GM18519 (cell line): ENCODE data around the gene ASB5.
"Not testable (repeated sequence)": the region's sequence is repeated elsewhere in the genome, so short reads cannot be mapped to it uniquely, and the experiment has no call there.

Source experiments
- ATAC-seq: cut with Tn5 transposase; IDR thresholded peaks from one replicate; pipeline ENCODE4 v1.9.1; 2021; ENCODE audit warnings: mild to moderate bottlenecking, moderate library complexity; ENCODE audit not compliant: unreplicated experiment, low FRiP score

Gene ASB5

GRCh38 chr4:176286728-176287127, 17.7 kb upstream of the ASB5 start:
- no peak for ATAC-seq

GRCh38 chr4:176279560-176279959, 10.5 kb upstream of the ASB5 start:
- not testable (repeated sequence) for ATAC-seq

GRCh38 chr4:176277162-176277904, 8.3 kb upstream of the ASB5 start:
- peak; percentile 81 for ATAC-seq

DNA sequence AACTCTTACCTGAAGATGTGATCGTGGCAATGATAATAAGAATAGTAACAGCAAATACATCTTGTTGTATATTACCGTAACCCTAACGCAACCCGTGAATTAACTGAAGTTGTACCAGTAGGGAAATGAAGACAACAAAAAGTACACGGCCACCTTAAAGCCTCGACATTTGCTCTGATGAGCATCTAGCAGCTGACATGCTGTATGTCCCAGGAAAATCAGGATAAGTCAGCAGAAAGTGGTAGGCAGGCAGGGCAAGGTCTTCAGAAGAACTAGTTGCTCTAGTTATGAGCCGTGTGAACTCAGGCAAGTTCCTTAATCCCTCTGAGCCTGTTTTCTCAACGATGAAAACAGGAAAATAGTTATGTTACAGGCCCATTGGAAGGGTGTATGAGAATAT, 7.7 kb upstream of the ASB5 start:
- no peak for ATAC-seq

- no peak for ATAC-seq
Observed at GRCh38 chr4:176274441-176274840, 5.4 kb upstream of the ASB5 start.

- no peak for ATAC-seq
Observed at GRCh38 chr4:176273736-176274135, 4.7 kb upstream of the ASB5 start.

- ATAC-seq = no peak
Observed at GRCh38 chr4:176272799-176273198, 3.8 kb upstream of the ASB5 start.

DNA sequence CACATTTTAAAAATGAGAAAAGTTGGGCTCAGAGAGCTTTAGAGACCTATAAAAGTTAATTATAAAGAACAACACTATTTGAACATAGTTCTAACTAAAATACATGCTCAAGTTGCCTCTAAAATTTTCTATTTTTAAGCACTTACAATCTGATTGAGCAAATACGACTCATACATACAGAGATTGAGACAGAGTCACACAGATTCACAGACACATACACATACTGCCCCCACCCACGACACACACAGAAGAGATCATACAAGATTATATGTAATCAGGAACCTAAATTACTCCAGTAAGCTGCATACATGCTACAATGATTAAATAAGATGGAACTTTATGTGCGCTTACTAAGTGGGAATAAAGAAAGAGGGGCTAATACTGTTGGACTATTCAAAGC, 2.7 kb upstream of the ASB5 start:
- ATAC-seq = no peak

- no peak for ATAC-seq
Observed at GRCh38 chr4:176270669-176271068, 1.6 kb upstream of the ASB5 start.

- no peak for ATAC-seq
Observed at GRCh38 chr4:176266026-176266425, 3.0 kb downstream of the ASB5 start.

- ATAC-seq = peak; percentile 98
Observed at GRCh38 chr4:176262243-176262642, 6.8 kb downstream of the ASB5 start.

DNA sequence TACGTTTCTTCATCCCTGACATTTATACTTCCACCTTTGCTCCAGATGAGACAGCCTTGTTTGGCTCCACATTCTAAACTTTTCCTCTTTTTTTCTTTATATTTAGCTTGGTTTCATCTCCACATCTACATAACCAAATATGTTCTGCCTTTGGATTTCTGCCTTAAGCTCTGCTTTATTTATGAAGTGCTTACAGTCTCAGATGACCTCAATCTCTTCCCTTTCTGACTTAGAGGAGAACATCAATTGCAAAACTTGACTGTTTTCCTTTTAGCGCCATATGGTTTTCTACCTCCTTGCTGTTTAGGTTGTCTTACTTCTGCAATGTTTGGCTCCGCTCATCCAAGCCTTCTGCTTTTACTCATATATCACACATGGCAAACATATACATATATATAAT, 7.5 kb downstream of the ASB5 start:
- ATAC-seq = no peak

GRCh38 chr4:176261018-176261417, 8.0 kb downstream of the ASB5 start:
- ATAC-seq = no peak

GRCh38 chr4:176259330-176260090, 9.5 kb downstream of the ASB5 start:
- no peak for ATAC-seq

- no peak for ATAC-seq
Observed at GRCh38 chr4:176258135-176258534, 10.9 kb downstream of the ASB5 start.

DNA sequence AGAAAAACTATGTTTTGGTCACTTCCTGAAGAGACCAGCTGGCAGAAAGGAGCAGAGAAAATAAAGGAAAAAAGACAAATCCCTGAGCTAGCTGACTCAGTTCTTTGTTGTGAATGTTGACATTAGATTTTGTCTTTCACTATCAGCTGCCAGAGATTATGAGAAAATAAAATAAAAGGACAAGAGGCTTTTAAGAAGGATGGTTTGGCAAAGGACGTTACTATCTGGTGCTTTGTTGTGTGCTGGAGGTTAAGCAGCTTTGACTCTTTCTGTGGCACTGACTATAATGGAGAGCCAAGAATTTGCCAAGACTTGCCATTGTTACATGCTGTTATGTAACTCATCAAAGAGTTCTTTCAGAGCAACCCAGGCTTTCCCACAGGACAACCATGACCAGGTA, 12.1 kb downstream of the ASB5 start:
- ATAC-seq = no peak

- no peak for ATAC-seq
Observed at GRCh38 chr4:176242764-176243347, 26.2 kb downstream of the ASB5 start.

DNA sequence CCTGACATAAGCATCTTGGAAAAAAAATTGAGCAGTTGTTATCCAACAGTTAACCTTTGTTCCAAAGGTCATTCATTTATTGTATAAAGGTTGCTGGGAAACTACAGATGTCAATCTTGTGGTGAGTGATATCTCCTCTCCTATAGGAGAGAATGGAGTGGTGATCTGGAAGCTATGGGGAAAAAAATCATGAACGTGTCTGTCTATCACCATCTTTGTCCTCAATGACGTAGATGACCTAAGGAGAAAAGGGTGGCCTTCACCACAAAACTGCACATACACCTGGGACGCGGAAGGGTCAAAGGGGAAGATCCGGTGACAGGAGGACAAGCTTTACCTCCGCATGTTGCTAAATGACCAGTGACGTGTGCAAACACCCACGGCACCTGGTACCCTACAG, 27.3 kb downstream of the ASB5 start:
- no peak for ATAC-seq

DNA sequence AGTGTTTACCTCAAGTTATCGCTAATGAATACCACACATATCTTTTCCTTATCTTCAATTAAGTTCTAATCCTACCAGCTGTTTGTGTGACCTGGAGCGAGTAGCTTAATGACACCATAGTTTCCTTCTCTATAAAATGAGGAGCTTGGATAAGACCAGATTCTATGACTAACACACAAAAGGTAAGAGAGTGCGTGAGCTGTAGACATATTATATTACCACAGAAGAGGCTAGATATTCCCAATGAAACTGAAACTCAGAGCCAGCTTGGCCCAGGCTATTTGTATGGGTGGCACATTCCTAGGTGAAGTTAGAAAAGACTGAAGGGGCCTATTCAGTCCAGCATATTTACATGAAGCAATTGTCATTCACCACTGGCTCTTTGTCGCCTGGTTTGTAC, 30.2 kb downstream of the ASB5 start:
- no peak for ATAC-seq

- ATAC-seq = no peak
Observed at GRCh38 chr4:176238157-176238610, 30.8 kb downstream of the ASB5 start.

DNA sequence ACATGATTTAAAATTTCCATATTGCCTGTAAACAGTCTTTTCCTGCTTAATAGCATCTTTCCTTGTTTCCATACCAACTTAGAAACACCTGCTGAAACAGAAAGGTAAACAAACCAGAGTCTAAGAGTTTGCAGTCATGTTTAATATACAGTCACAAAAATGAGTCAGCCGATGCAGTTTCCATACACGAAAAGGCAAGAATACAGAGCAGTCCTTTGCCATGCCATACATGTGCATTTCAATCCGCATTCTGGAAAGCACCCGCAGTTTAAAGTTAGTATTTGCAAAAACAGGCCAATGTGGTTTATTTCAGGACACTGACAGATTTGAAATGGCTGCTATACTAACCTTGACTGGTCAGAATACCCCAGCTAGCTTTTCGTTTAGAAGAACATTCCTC, 32.1 kb downstream of the ASB5 start:
- no peak for ATAC-seq

- no peak for ATAC-seq
Observed at GRCh38 chr4:176230836-176231235, 38.2 kb downstream of the ASB5 start.
